Islet of Langerhans (tissue), 1 donor: ENCODE results near the gene FAM209A.
"Not testable (repeated sequence)": the region's sequence is repeated elsewhere in the genome, so short reads cannot be mapped to it uniquely, and the experiment has no call there.

Source experiments
- FAIRE-seq: peaks from one replicate; lab custom pipeline; 2011; peaks lifted over from hg19 to GRCh38; lab: Jason Lieb, UNC

FAM209A gene

GRCh38 chr20:56524444-56524843 is at the start of gene FAM209A:
TSS of gene FAM209A (plus strand) at chr20:56524744. CDS start at chr20:56524809, 65 bp downstream.
- FAIRE-seq: not testable (repeated sequence)

- no peak for FAIRE-seq
Measured at GRCh38 chr20:56483970-56484369, 40.6 kb upstream of the FAM209A start.

GRCh38 chr20:56487216-56487615 is 37.3 kb upstream of the FAM209A start:
- FAIRE-seq: no peak

GRCh38 chr20:56488566-56488965 is 36.0 kb upstream of the FAM209A start:
- no peak for FAIRE-seq

- FAIRE-seq: no peak
Measured at GRCh38 chr20:56501116-56501515, 23.4 kb upstream of the FAM209A start.

GRCh38 chr20:56503916-56504315 is 20.6 kb upstream of the FAM209A start:
- no peak for FAIRE-seq

- FAIRE-seq: no peak
Measured at GRCh38 chr20:56504373-56505005, 20.1 kb upstream of the FAM209A start.

GRCh38 chr20:56506103-56506502 is 18.4 kb upstream of the FAM209A start:
- no peak for FAIRE-seq

GRCh38 chr20:56511926-56512325 is 12.6 kb upstream of the FAM209A start:
- no peak for FAIRE-seq

- no peak for FAIRE-seq
Measured at GRCh38 chr20:56513161-56514150, 11.1 kb upstream of the FAM209A start.

- FAIRE-seq: no peak
Measured at GRCh38 chr20:56516631-56517030, 7.9 kb upstream of the FAM209A start.

GRCh38 chr20:56517211-56517610 is 7.3 kb upstream of the FAM209A start:
- no peak for FAIRE-seq

- no peak for FAIRE-seq
Measured at GRCh38 chr20:56517641-56518040, 6.9 kb upstream of the FAM209A start.

GRCh38 chr20:56518126-56518525 is 6.4 kb upstream of the FAM209A start:
- no peak for FAIRE-seq

- FAIRE-seq: no peak
Measured at GRCh38 chr20:56518721-56519398, 5.7 kb upstream of the FAM209A start.

- FAIRE-seq: no peak
Measured at GRCh38 chr20:56519551-56519950, 5.0 kb upstream of the FAM209A start.

GRCh38 chr20:56520180-56520579 is 4.4 kb upstream of the FAM209A start:
- no peak for FAIRE-seq

GRCh38 chr20:56520746-56521354 is 3.7 kb upstream of the FAM209A start:
- FAIRE-seq: not testable (repeated sequence)

- FAIRE-seq: no peak
Measured at GRCh38 chr20:56522311-56522710, 2.2 kb upstream of the FAM209A start.

- no peak for FAIRE-seq
Measured at GRCh38 chr20:56527521-56527920, 3.0 kb downstream of the FAM209A start.

GRCh38 chr20:56532946-56533345 is 8.4 kb downstream of the FAM209A start, which contains the start of gene FAM209B:
TSS of gene FAM209B (plus strand) at chr20:56533246. CDS start at chr20:56533342, 96 bp downstream.
- FAIRE-seq: not testable (repeated sequence)

GRCh38 chr20:56537997-56538396 is 13.5 kb downstream of the FAM209A start:
- no peak for FAIRE-seq
